ENCODE results near the gene TAOK1.

The TAOK1 gene

DNA sequence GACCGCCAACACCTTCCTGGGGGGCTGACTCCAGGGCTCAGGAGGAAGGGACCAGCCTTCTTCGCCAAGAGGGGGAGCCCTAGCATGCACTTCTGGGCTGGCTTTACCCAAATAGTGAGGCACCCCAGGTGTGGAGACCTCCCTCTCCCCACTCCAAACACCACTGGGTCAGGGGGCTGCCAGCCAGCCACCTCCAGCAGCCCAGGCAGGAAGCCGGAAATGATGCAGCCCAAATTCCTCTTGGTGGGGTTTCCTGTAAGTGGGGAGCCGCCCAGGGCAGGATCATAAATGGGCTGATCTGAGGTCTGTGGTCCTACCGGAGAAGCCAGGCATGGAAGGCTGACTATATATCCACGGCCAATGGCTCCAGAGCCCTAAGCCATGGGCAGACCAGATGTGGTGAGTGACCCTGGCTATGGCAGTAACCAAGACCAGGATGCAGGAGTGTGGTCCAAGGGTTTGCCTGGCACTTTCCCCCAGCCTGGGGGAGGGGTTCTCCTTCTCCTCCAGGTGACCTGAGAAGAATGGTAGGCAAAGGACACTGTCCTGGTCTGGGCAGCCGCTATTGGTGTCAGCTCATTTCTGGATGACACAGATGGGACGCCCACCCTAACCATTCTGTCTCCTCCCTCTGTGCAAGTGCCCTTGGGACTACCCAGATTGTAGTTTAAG lies 195.1 kb downstream of the TAOK1 start:
- FAIRE-seq: no peak

- FAIRE-seq: no peak
These were observed 196.7 kb downstream of the TAOK1 start for GRCh38 chr17:29586676-29587469.

- FAIRE-seq: no peak
These were observed 197.4 kb downstream of the TAOK1 start for GRCh38 chr17:29587591-29587990.

DNA sequence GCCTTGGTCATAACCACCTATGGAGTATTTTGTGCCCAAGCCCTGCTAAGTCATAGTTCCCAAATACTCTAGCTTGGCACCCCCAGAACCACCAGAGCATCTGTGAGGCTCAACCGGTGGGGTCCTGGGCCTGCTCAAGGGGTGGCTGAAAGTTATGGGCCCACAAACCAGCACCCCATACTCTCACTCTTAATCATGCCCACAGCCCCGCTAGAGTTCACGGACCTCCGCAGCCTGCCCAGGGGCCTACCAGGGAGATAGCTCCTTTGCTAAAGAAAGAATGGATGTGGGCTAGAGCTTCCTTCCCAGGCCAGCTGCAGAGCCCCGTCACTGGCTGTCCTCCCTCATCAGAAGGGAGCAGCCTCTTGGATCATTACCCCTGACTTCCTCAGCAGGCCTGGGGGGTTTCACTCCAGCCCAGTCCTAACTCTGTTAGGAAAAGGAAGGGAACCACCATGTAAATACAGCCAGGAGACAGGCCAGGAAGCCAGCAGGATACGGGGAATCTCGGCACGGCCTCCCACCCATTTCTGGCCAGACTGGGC lies 197.9 kb downstream of the TAOK1 start:
- no peak for FAIRE-seq

- no peak for FAIRE-seq
These were observed 198.6 kb downstream of the TAOK1 start for GRCh38 chr17:29588562-29589411.

DNA sequence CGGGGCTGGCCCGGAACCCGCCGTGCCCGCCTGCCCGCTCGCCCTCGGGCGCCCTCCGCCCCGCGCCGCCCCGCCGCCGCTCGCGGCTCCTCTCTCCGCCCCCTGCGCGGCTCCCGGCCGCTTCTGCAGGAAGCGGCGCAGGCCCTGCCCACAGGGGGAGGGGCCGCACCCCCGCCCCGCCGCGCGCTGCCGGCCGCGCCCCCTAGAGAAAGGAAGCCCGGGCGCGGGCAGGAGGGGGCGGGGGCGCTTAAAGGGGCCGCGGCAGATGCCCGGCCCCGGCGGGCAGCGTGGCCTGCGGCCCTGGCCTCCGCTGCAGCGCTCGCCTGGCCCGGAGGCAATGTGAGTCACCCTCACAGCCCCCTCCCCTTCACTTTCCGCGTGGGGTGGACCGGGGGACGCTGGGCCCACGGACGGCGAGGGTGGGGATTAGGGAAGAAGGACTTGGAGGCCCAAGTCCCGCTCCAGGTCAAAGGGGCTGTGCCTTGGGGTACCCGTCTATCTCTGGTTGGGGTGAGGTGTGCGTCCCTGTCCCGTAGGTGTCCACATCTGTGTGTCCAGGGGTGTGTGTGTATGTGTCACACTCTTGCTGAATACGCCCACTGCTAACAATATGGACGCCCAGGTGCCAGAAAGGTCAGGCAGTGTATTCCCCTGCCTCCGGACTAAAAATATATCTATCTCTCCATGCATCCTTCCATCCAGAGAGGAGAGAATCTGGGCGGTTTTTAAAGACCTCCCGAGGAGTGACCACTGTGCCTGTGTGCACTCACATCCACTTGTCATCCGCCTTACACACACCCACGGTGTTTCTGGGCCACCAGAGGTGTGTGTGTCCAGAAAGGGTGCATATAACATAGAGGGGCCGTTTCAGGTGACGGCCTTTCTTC lies 199.6 kb downstream of the TAOK1 start, which contains the start of gene GIT1:
GIT1 (minus strand) TSS at position 125 of the 887 bp plus-strand sequence. CDS start 270 bp downstream, outside the sequence.
- FAIRE-seq: no peak

DNA sequence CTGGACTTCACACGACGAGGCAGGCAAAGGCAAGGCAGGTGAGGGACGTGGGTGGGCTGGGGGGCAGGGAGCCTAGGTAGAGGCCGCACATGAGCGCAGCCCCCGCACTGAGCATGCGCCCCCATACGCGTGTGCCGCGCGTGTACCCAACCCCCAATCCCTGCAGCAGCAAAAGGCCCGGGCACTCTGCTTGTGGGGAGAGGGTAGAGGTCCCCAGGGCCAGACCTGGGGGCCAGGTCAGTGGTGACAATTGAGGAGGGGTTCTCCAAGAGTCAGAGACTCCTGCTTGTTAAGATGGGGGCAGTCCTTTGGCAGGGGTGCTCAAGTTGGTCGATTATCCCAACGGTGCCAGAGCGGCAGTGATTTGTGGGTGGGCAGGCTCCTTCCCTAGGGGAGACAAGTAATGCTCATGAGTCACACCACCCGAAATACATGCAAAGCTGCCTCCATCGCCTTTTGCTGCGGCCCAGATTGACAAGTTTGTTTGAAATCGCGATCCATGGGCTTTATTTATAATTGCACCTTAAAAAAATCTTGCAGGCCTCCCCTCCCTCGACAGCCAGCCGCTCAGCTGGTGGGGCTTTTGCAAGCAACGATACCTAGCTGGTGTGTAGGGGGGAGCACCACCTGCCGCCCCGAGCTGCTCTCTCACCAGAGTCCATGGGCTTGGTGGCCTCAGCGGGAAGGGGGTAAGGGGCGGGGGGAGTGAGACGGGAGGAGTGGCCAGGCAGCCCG lies 200.4 kb downstream of the TAOK1 start:
- FAIRE-seq: no peak

- FAIRE-seq: no peak
These were observed 201.1 kb downstream of the TAOK1 start for GRCh38 chr17:29591146-29591736.

DNA sequence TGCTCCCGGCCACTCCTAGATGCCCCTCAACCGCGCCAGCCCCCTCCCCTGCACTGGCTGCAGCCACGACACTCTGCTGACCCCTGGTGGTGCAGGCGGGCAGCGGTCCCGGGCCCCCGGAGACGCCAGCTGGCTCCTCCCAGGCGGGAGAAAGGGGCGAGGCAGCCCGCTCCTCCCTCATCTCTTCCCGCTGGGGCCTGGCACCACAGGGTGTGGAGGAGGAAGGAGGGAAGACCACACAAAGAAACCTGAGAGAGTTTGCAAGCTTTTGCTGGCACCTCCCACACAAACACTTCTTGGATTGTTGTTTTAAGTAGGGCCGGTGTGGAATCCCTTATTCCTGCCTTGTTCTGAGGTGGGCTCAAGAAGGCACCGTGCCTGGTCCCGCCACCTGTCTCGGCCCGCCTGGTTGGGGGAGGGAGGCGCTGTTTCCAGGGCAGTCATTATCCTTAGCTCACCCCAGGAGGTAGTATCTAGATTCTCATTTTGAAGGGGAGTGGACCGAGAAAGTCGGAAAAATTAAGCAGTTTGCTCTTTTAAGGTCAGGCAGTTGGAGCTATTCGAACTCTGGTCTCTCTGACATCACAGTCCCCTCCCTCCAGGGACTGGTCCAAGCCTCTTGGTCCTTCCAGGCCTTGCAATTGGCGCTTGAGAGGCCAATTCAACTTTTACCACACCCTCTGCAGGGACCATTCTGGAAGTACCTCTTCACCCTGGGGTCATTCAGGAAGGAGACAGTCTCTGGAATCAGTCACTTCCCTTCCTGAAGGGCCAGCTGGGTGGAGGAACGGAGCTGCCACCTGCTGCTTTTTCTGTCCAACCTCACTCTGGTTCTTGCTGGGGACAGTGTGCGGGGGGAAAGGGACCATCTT lies 201.8 kb downstream of the TAOK1 start:
- FAIRE-seq: no peak

DNA sequence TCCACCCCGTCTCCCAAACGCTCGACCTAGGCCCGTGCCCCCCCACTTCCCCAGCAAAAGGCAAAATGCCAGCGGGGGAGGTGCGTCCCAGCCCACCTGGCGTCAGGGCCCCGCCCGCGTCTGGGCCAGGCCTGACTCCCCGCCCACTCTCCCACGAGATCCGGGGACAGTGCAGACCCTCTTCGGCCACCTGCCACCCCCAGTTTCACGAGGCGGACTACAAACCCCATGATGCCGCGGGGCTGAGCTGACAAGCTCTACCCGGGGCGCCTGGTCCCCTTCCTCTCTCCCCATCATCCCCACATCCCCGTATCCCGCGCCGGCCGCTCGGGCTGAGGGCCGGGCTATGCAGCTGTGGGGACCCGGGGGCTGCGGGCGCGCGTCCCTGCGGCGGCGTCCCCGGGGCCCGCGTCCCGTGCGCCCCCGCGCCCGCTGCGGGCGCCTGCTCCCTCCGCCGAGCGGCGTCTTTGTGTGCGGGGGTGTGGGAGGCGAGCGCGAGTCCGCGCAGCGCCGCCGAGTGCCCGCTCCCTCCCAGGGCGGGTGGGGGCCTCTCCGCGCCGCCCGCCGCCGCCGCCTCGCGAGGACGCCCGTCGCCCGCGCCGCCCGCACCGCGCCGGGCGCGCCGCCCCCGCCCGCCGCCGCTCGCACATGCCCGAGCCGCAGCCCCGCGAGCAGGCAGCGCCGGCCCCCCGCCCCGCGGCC lies 202.8 kb downstream of the TAOK1 start, which contains the start of gene ANKRD13B:
ANKRD13B (plus strand) TSS at position 283 of the 702 bp plus-strand sequence. CDS start 490 bp downstream, outside the sequence.
- FAIRE-seq: no peak

DNA sequence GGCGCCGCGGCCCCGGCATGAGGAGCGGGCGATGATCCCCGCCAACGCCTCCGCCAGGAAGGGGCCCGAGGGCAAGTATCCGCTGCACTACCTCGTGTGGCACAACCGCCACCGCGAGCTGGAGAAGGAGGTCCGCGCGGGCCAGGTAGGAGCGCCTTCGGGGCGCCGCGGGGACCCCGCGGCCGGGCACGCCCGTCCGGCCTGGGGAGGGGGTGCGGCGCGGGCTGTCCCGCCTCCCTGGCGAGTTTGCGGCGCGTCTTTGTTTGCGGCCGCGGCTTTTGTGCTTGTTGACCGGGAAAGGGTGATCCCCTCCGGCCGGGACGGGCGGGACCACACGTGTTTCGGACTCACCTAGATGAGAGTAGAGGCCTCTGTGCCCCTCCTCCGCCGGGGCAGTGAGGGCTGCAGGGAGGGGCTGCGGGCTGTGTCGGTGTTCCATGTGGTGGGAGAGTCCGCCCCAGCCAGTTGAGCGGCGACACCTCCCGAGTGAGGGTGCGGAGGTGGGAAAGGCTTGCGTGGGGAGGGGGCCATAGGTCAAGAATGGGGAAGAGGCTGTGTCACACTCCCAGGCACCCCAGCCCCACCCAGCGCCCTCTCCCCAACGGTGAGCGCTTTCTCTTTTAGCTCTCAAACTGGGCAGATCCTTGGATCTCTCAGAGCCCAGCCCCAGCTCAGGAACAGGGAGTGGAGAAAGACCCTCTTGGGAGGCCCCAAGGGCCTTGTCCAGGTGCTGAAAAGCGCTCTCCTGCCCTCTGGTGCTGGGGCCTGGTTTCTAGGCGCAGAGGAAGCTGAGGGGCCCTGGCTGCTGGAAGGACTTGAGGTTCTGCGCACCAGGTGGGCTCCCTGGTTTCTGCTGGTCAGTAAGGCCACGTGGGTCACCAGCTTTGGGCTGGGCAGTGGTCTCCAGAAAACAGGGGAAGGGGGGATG lies 203.7 kb downstream of the TAOK1 start:
- no peak for FAIRE-seq

DNA sequence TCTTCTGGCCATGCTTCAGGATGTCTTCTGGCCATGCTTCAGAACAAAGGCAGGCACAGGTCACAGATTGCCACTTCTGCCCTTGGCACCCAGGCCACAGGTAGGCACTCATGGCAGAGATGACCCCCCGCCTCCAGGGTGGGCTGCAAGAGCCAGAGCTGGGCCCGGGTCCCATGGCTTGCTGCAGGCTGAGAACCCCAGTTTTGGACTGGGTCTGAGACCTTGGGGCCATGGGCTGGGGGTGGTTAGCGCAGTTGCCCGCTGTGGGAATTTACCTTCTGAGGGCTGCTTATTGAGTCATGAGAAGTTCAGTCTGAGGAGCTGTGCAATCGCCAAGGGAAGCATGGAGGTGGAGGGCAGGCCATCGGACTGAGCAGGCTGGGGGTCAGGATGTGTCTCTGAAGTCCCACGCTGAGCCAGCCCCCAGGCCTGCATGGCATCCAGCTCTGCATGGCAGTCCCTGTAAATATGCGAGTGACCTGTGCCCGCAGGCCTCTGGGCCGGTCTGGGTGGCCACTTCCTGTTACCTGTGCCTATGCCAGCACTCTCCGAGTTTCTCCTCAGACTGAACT lies 204.4 kb downstream of the TAOK1 start:
- no peak for FAIRE-seq

DNA sequence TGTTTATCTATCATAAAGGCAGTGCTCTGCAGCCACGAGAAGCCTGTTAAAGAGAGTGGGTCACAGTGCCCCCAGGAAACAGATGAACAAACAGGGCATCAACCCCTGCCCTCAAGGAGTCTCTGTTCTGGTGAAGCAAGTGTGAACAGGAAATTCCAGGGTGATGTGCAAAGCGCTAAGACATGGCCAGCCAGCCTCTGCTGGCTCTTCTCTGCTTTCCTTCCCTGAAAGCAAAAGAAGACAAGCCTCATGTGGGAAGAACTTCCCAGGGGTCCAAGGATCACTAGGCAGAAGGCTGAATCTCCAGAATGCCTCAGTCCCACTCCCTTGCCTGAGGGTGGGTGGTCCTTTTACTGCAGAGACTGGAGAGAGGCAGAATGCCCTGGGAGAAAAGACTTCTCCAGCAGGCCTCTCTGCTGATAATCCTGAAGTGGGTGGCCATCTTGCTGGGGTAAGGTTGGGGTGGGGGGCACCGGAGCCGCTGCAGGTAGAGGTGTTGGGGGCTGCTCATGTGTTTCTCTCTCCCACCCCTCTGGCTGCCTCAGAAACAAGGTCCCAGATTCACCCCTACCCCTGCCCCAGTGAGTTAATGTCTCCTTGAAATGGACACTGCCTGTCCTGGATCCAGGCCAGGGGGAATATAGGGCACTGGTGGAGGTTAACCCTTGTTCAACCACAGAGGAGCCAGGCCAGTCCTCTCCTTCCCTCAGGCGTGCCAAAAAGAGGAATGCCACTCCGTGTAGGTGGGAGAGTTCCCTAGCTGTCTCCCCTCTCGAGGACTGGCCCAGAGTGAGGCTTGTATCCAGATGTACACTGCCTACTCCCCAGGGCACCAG lies 205.2 kb downstream of the TAOK1 start:
- FAIRE-seq: no peak

- FAIRE-seq: no peak
These were observed 206.0 kb downstream of the TAOK1 start for GRCh38 chr17:29595943-29596774.

GRCh38 chr17:29596811-29597210 lies 206.6 kb downstream of the TAOK1 start:
- FAIRE-seq: no peak

Data from islet of Langerhans (tissue), 1 donor.